HCT116 (cell line): Measurements from ENCODE around the gene MATR3. TPM values are rescaled to one million over a fixed set of nuclear protein-coding genes. Genes with fewer than 3 reads are reported as not detected.
A peak's percentile ranks its signal among the peaks of the same experiment; 100 is the strongest.

Experiments
- ATAC-seq: fragments of 200-7000 bp; cut with Tn5 transposase; 2 replicates; pipeline ENCODE4 v1.9.1; 2020; ENCODE audit warnings: mild to moderate bottlenecking, moderate library complexity
- BruUV-seq: library from RNA; stranded (reverse); fragments of 400-500 nt; replicated peaks from 2 replicates; lab custom pipeline; 2021; lab: Mats Ljungman, UMichigan
- CTCF ChIA-PET: fragments of 300-600 bp; sonication (Branson Sonifier 250); formaldehyde crosslinking; loops from one replicate; lab custom pipeline; 2021; ENCODE audit warnings: antibody characterized with exemption; lab: Charles Lee
- POLR2A ChIA-PET: fragments of 300-600, 350-600 bp; sonication (Branson Sonifier 250); formaldehyde crosslinking; loops from one replicate; lab custom pipeline; 2021; ENCODE audit warnings: antibody characterized with exemption; lab: Charles Lee
- RAD21 ChIA-PET, 2 experiments: fragments of 300-600 bp; sonication (Branson Sonifier 250); formaldehyde crosslinking; loops; one replicate each; lab custom pipeline; 2023; ENCODE audit warnings: low total read pairs in 2 of 2; ENCODE audit not compliant: uncharacterized antibody in 2 of 2, unreplicated experiment in 2 of 2, low non-redundant PET in 1 of 2; lab: Charles Lee
- DNase-seq: peaks from one replicate; pipeline ENCODE4 v3.0.0-alpha.2; 2010; ENCODE audit warnings: low read depth, low spot score
- H2AFZ ChIP-seq: fragments of 200-600 bp; shearing (Covaris generic), sonication (generic); 2 replicates; pipeline ENCODE4 v1.6.1; 2017; ENCODE audit warnings: low read depth, mixed run types, mixed read lengths, antibody characterized with exemption, low read length; ENCODE audit not compliant: poor library complexity, severe bottlenecking
- H3K27ac ChIP-seq: 2 replicates; pipeline ENCODE4 v1.5.1; 2012; ENCODE audit warnings: low read depth, low read length
- H3K27me3 ChIP-seq: fragments of 200-600 bp; sonication (generic); 2 replicates; pipeline ENCODE4 v1.6.1; 2016; ENCODE audit warnings: mixed run types, low read length, mixed read lengths; ENCODE audit not compliant: insufficient read depth
- H3K36me3 ChIP-seq, 2 experiments: fragments of 200-500 bp in 1 of 2; fragments of 200-600 bp in 1 of 2; sonication (Bioruptor generic) in 1 of 2; sonication (generic) in 1 of 2; 2 replicates each; pipeline versions ENCODE4 v1.5.1 to v1.6.1; 2014 to 2016; ENCODE audit warnings: low read length in 2 of 2, inconsistent platforms in 1 of 2, mixed read lengths in 1 of 2, mixed run types in 1 of 2; ENCODE audit not compliant: insufficient read depth in 2 of 2, control insufficient read depth in 1 of 2
- H3K4me1 ChIP-seq, 2 experiments: fragments of 200-600 bp in 1 of 2; sonication (generic) in 1 of 2; 2 replicates each; pipeline versions ENCODE4 v1.5.1 to v1.6.1; 2012 to 2017; ENCODE audit warnings: low read length in 2 of 2, inconsistent platforms in 1 of 2, mild to moderate bottlenecking in 1 of 2, mixed read lengths in 1 of 2, mixed run types in 1 of 2, moderate library complexity in 1 of 2; ENCODE audit not compliant: insufficient read depth in 2 of 2, control insufficient read depth in 1 of 2
- H3K4me2 ChIP-seq: fragments of 200-600 bp; sonication (generic); 2 replicates; pipeline ENCODE4 v1.6.1; 2017; ENCODE audit warnings: mixed run types, low read length, mixed read lengths
- H3K4me3 ChIP-seq, 2 experiments: fragments of 200-600 bp in 1 of 2; sonication (generic) in 1 of 2; replicated peaks in 1 of 2; 2 replicates each; pipeline ENCODE4 v1.5.1; 2011 to 2016; ENCODE audit warnings: low read length in 2 of 2, control low read depth in 1 of 2, low read depth in 1 of 2, mild to moderate bottlenecking in 1 of 2, mixed read lengths in 1 of 2, mixed run types in 1 of 2
- H3K79me2 ChIP-seq: fragments of 200-600 bp; sonication (generic); 2 replicates; pipeline ENCODE4 v1.6.1; 2017; ENCODE audit warnings: mild to moderate bottlenecking, mixed run types, low read length, moderate library complexity, mixed read lengths; ENCODE audit not compliant: insufficient read depth
- H3K9ac ChIP-seq: fragments of 200-600 bp; sonication (generic); 2 replicates; pipeline ENCODE4 v1.6.1; 2016; ENCODE audit warnings: low read length, mixed read lengths
- H3K9me2 ChIP-seq: fragments of 200-600 bp; sonication (generic), shearing (Covaris generic); 2 replicates; pipeline ENCODE4 v1.6.1; 2017; ENCODE audit warnings: mixed run types, mild to moderate bottlenecking, moderate library complexity; ENCODE audit not compliant: insufficient read depth
- H3K9me3 ChIP-seq, 2 experiments: fragments of 200-500 bp in 1 of 2; fragments of 200-600 bp in 1 of 2; sonication (Bioruptor generic) in 1 of 2; sonication (generic) in 1 of 2; 2 replicates each; pipeline ENCODE4 v1.6.1; 2014 to 2017; ENCODE audit warnings: low read length in 2 of 2, mixed read lengths in 2 of 2, inconsistent platforms in 1 of 2, low read depth in 1 of 2, mild to moderate bottlenecking in 1 of 2, mixed run types in 1 of 2, moderate library complexity in 1 of 2; ENCODE audit not compliant: control insufficient read depth in 1 of 2, insufficient read depth in 1 of 2
- H4K20me1 ChIP-seq: fragments of 200-600 bp; sonication (generic), shearing (Covaris generic); 2 replicates; pipeline ENCODE4 v1.6.1; 2017; ENCODE audit warnings: mixed run types, mild to moderate bottlenecking, moderate library complexity; ENCODE audit not compliant: insufficient read depth
- ELF1 ChIP-seq: IDR thresholded peaks from 2 replicates; pipeline ENCODE4 v1.6.1; 2012; ENCODE audit warnings: low read depth, borderline replicate concordance
- JUND ChIP-seq: IDR thresholded peaks from 2 replicates; pipeline ENCODE4 v1.6.1; 2012
- POLR2A ChIP-seq: IDR thresholded peaks from 2 replicates; pipeline ENCODE4 v1.7.0; 2011; ENCODE audit warnings: borderline replicate concordance; ENCODE audit not compliant: insufficient read depth, insufficient read length; ENCODE audit errors: extremely low read depth
- intact Hi-C: fragments of 100-400 bp; cut with micrococcal nuclease; formaldehyde crosslinking; loops from 2 replicates; pipeline ENCODE4 v1.10.0; 2022
- total RNA-seq: library from RNA; stranded (reverse); gene quantifications from one replicate; pipeline ENCODE4 v1.2.1, GENCODE V29; 2021; ENCODE audit not compliant: unreplicated experiment
- TF ChIP-seq, protein P1 (sequence below): IDR thresholded peaks from 2 replicates; pipeline ENCODE4 v1.6.1; 2012
- TF ChIP-seq, protein P2 (sequence below), 3 experiments: fragments of 200-600 bp in 1 of 3; sonication (generic) in 1 of 3; IDR thresholded peaks in 2 of 3; conservative IDR thresholded peaks in 1 of 3; 2 replicates each; pipeline ENCODE4 v1.5.1; 2012 to 2017; ENCODE audit warnings: low read depth in 2 of 3, low read length in 2 of 3, antibody characterized with exemption in 1 of 3, borderline replicate concordance in 1 of 3, control low read depth in 1 of 3, mild to moderate bottlenecking in 1 of 3, mixed read lengths in 1 of 3, mixed run types in 1 of 3, moderate library complexity in 1 of 3; ENCODE audit not compliant: insufficient read depth in 1 of 3
- TF ChIP-seq, protein P3 (sequence below): IDR thresholded peaks from 2 replicates; pipeline ENCODE4 v1.6.1; 2011; ENCODE audit warnings: mild to moderate bottlenecking, low read length, moderate library complexity; ENCODE audit not compliant: insufficient replicate concordance; ENCODE audit errors: extremely low read depth

The MATR3 gene
- total RNA-seq, 1 experiment from 2014 or later: 123 TPM

DNA sequence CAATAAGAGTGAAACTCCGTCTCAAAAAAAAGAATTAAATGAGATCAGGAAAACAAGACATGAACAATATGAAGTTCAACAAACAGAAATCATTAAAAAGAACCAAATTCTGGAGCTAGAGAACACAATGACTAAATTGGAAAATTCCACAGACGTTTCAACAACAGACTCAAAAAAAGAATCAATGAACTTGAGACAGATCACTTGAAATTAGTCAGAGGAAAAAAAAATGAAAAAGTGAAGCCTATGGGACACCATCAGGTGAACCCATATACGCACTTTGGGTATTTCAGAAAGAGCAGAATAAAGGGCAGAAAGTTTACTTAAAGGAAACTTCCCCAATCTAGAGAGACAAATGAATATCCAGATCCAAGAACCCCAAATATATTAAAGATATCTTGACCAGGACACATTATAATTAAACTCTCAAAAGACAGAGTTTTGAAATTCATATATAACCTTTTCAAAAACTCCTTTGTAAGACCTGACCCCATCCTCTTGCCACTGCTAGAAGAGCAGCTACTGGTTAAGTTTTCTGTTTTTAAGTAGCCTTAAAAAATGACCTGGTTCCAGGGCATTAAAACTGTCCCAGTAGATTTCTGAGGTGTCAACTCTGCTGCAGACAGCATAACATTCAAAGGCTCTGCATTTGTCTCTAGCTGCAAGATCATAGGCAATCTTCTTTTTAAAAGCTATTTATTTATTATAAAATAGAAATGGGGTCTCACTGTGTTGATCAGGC, 7.7 kb upstream of the MATR3 start:
- no peak overlapping the region for H3K4me2 ChIP-seq
- ATAC-seq (no peak), DNase-seq (no peak)
- peaks cover 39 to 49% of the 10 kb centered on the region in 2 experiments for H3K36me3 ChIP-seq
- no TSS peak for BruUV-seq
- H3K27me3 ChIP-seq: no peaks in the 10 kb centered on the region
- peaks cover 39% of the 10 kb centered on the region for H3K79me2 ChIP-seq
- H3K9me2 ChIP-seq: no peaks in the 10 kb centered on the region
- H3K4me1 ChIP-seq: peaks cover 0 to 8% of the 10 kb centered on the region in 2 experiments; a peak in 2 of 4 replicates
- H2AFZ ChIP-seq: no peak overlapping the region
- intact Hi-C loops: no loop called here
- H3K9me3 ChIP-seq: no peaks in the 10 kb centered on the region
- peak overlapping the region; percentile 20; the same call in 1 of the 2 replicates for H3K27ac ChIP-seq
- TF ChIP-seq, protein P1, sequence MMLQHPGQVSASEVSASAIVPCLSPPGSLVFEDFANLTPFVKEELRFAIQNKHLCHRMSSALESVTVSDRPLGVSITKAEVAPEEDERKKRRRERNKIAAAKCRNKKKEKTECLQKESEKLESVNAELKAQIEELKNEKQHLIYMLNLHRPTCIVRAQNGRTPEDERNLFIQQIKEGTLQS: no peak
- TF ChIP-seq, protein P2, sequence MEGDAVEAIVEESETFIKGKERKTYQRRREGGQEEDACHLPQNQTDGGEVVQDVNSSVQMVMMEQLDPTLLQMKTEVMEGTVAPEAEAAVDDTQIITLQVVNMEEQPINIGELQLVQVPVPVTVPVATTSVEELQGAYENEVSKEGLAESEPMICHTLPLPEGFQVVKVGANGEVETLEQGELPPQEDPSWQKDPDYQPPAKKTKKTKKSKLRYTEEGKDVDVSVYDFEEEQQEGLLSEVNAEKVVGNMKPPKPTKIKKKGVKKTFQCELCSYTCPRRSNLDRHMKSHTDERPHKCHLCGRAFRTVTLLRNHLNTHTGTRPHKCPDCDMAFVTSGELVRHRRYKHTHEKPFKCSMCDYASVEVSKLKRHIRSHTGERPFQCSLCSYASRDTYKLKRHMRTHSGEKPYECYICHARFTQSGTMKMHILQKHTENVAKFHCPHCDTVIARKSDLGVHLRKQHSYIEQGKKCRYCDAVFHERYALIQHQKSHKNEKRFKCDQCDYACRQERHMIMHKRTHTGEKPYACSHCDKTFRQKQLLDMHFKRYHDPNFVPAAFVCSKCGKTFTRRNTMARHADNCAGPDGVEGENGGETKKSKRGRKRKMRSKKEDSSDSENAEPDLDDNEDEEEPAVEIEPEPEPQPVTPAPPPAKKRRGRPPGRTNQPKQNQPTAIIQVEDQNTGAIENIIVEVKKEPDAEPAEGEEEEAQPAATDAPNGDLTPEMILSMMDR (IDR thresholded peaks at IDR 0.05 in 2 of 3, conservative IDR thresholded peaks at IDR 0.05 in 1 of 3; ENCODE audit: borderline replicate concordance in 1 of 3, insufficient read depth in 1 of 3, low read depth in 2 of 3, low read length in 2 of 3): no peak
- no peak for TF ChIP-seq POLR2A
- no peak for TF ChIP-seq JUND
- TF ChIP-seq ELF1: no peak
- TF ChIP-seq, protein P3, sequence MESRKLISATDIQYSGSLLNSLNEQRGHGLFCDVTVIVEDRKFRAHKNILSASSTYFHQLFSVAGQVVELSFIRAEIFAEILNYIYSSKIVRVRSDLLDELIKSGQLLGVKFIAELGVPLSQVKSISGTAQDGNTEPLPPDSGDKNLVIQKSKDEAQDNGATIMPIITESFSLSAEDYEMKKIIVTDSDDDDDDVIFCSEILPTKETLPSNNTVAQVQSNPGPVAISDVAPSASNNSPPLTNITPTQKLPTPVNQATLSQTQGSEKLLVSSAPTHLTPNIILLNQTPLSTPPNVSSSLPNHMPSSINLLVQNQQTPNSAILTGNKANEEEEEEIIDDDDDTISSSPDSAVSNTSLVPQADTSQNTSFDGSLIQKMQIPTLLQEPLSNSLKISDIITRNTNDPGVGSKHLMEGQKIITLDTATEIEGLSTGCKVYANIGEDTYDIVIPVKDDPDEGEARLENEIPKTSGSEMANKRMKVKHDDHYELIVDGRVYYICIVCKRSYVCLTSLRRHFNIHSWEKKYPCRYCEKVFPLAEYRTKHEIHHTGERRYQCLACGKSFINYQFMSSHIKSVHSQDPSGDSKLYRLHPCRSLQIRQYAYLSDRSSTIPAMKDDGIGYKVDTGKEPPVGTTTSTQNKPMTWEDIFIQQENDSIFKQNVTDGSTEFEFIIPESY: no peak
- no peak overlapping the region for H3K9ac ChIP-seq
- ChIA-PET POLR2A (interaction anchor here (2.3 to 2.8 kb wide), 2 partner anchors 10 to 12 kb away, joined by 9 to 11 read pairs; no protein-coding TSS in a partner anchor), RAD21 (no interaction called here), CTCF (no interaction called here)
- peaks cover 46% of the 10 kb centered on the region; the same call in 1 of the 2 replicates for H4K20me1 ChIP-seq
- no peak overlapping the region for H3K4me3 ChIP-seq
